Kidney (tissue), 14 donors: Measurements from ENCODE around the gene HOXA10. TPM values are rescaled to one million over a fixed set of nuclear protein-coding genes. Genes with fewer than 3 reads are reported as not detected.

ENCODE experiments used
- DNase-seq, 5 donors: peaks; one replicate each; pipeline ENCODE4 v3.0.0-alpha.2; 2013 to 2020
- FAIRE-seq: peaks from 2 replicates; lab custom pipeline; 2012; peaks lifted over from hg19 to GRCh38; lab: Jason Lieb, UNC
- H3K27ac ChIP-seq, 2 donors: one replicate each; pipeline ENCODE4 v1.7.0; 2013; ENCODE audit warnings: low read depth in 2 of 2, low read length in 2 of 2, inconsistent platforms in 1 of 2
- H3K27me3 ChIP-seq: one replicate; pipeline ENCODE4 v1.7.1; 2013; ENCODE audit warnings: low read length, inconsistent platforms; ENCODE audit not compliant: control insufficient read depth, insufficient read depth
- H3K36me3 ChIP-seq, 3 donors: one replicate each; pipeline versions ENCODE4 v1.7.0 to v1.7.1; 2013; ENCODE audit warnings: low read length in 3 of 3, control low read depth in 1 of 3, inconsistent platforms in 1 of 3; ENCODE audit not compliant: insufficient read depth in 3 of 3, control insufficient read depth in 2 of 3
- H3K4me1 ChIP-seq, 3 donors: one replicate each; pipeline versions ENCODE4 v1.7.0 to v1.7.1; 2013; ENCODE audit warnings: low read length in 3 of 3, inconsistent platforms in 1 of 3, low read depth in 1 of 3; ENCODE audit not compliant: control insufficient read depth in 2 of 3, insufficient read depth in 2 of 3
- H3K4me3 ChIP-seq, 3 donors: one replicate each; pipeline versions ENCODE4 v1.7.0 to v1.8.1; 2013; ENCODE audit warnings: low read length in 3 of 3, control low read depth in 1 of 3, inconsistent platforms in 1 of 3
- H3K9ac ChIP-seq, 3 donors: one replicate each; pipeline versions ENCODE4 v1.7.0 to v1.7.1; 2013; ENCODE audit warnings: low read length in 3 of 3, control low read depth in 1 of 3, inconsistent platforms in 1 of 3
- H3K9me3 ChIP-seq, 3 donors: one replicate each; pipeline versions ENCODE4 v1.7.0 to v1.7.1; 2013; ENCODE audit warnings: low read length in 3 of 3, control low read depth in 1 of 3, inconsistent platforms in 1 of 3; ENCODE audit not compliant: control insufficient read depth in 2 of 3, insufficient read depth in 1 of 3
- CTCF ChIP-seq: IDR thresholded peaks from 3 replicates; pipeline ENCODE4 v1.5.1; 2012; ENCODE audit warnings: mild to moderate bottlenecking, moderate library complexity, borderline replicate concordance; ENCODE audit not compliant: insufficient read depth; ENCODE audit errors: extremely low read depth
- intact Hi-C: fragments of 100-400 bp; cut with DNase I; formaldehyde crosslinking; loops from one replicate; pipeline ENCODE4 v1.11.1; 2022
- polyA plus RNA-seq: library from polyadenylated mRNA; stranded (reverse); fragments of 350-450 nt; fragmentation: Illumina TruSeq; extraction: RNeasy Lipid Tissue Mini Kit (QIAGEN cat#74804); gene quantifications from one replicate; pipeline ENCODE4 v1.2.3, GENCODE V29; 2014; ENCODE audit warnings: low read depth, low replicate concordance; ENCODE audit not compliant: insufficient read depth
- total RNA-seq: library from RNA; stranded (reverse); fragmentation: NEBNext Ultra II Directional; extraction: Animal tissue kit (Norgen Biotek cat#: 25700); gene quantifications from one replicate; pipeline ENCODE4 v1.2.1, GENCODE V29; 2021
- donor health status: control.
- donor health status: control.
- donor health status: control.
- donor health status: control.
- donor health status: control.
- donor health status: DM: yes; HTN: yes; CAD: no.
- donor health status: Normal renal cell carcinoma (clear cell type).

Gene HOXA10
- total and polyA plus RNA-seq, 2 donors from 2014 or later, result 16.3 to 17.9 TPM

GRCh38 chr7:27154901-27155815 lies 19.0 kb downstream of the HOXA10 start:
- H3K4me1 ChIP-seq, result peaks cover 0 to 19% (median 10%) of the 10 kb centered on the region in 3 donors
- no peak for TF ChIP-seq CTCF
- H3K9ac ChIP-seq, result peak overlapping the region; percentile 69 to 85 (median 75)
- H3K27me3 ChIP-seq, result no peaks in the 10 kb centered on the region
- H3K36me3 ChIP-seq, result no peaks in the 10 kb centered on the region
- DNase-seq (peak in 3 of 5 donors; percentile 72 to 81 (median 76)), FAIRE-seq (no peak)
- H3K27ac ChIP-seq, result peak overlapping the region; percentile 97 to 98
- no peaks in the 10 kb centered on the region for H3K9me3 ChIP-seq
- intact Hi-C loops, result loop anchor here (10.0 kb wide), 1 partner anchor 780 kb away; no protein-coding TSS in a partner anchor
- peak overlapping the region; percentile 78 to 83 (median 82) for H3K4me3 ChIP-seq

DNA sequence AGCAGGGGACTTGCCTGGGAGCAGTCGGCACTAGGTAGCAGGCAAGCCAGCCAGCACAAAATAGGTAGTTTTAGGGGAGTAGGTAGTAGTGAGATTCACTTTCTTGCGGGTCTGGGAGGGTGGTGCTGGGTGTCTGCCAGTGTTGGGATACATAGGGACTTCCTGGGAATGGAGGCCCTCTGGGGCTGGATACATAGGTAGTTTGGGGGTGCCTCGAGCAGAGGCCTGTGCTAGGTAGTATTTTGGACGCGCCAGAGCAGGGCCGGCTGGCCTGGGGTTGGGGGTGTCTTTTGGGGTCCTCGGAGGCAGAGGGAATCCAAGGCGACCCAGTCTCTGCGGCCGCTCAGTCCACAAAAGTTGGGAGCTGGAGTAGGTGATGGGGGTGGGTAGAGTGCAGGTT lies 19.8 kb downstream of the HOXA10 start:
- Histone ChIP-seq H3K27me3 (no peaks in the 10 kb centered on the region), H3K4me3 (peak overlapping the region in 1 of 3 donors; percentile 83), H3K4me1 (peaks cover 0 to 19% (median 10%) of the 10 kb centered on the region in 3 donors), H3K36me3 (no peaks in the 10 kb centered on the region), H3K9me3 (no peaks in the 10 kb centered on the region), H3K9ac (peak overlapping the region in 2 of 3 donors; percentile 16 to 85), H3K27ac (peak overlapping the region; percentile 97 to 98)
- TF ChIP-seq CTCF, result no peak
- intact Hi-C loops, result loop anchor here (10.0 kb wide), 1 partner anchor 780 kb away; no protein-coding TSS in a partner anchor
- FAIRE-seq (no peak), DNase-seq (peak in 2 of 5 donors; percentile 44 to 63)

DNA sequence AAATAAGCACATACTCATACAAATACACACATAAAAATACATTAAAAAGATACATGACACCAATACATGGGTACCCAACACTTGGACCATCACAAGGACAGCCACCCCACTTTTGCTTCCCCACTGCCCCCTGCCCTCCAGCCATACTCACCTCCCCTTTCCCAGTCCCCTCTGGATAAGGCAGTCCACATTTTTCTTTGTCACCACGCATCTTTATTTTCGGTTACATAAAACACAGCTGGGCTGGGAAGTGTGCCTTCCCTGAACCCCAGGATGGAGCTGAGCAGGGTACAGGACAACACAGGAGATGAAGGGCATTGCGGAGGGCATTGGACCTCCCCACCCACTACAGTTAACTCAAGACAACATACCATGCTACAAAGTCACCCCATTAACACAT lies 20.6 kb downstream of the HOXA10 start:
- intact Hi-C loops, result loop anchor here (10.0 kb wide), 1 partner anchor 779 kb away; no protein-coding TSS in a partner anchor
- no peaks in the 10 kb centered on the region for H3K9me3 ChIP-seq
- DNase-seq, result peak in 1 of 5 donors; percentile 44
- peak overlapping the region; percentile 97 to 98 for H3K27ac ChIP-seq
- no peaks in the 10 kb centered on the region for H3K27me3 ChIP-seq
- peaks cover 0 to 22% (median 10%) of the 10 kb centered on the region in 3 donors for H3K4me1 ChIP-seq
- no peak for TF ChIP-seq CTCF
- peak overlapping the region in 2 of 3 donors; percentile 16 to 85 for H3K9ac ChIP-seq
- H3K4me3 ChIP-seq, result peak overlapping the region in 2 of 3 donors; percentile 47 to 83
- no peaks in the 10 kb centered on the region for H3K36me3 ChIP-seq
- no peak for FAIRE-seq
